ENCODE data around the gene ROR2.

ROR2 gene

DNA sequence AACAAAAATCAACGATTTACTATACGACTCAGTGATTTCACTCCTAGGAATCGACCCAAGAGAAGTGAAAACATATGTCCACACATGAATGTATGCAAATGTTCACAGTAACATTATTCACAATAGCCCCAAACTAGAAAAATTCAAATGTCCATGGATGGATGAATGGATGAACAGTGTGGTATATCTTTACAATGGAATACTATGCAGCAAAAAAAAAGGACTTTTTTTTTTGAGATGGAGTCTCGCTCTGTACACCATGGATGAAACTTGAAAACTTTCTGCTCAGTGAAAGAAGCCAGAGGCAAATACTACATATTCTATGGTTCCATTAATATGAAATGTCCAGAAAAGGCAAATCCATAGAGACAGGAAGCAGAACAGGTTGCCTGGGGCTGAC, 233.8 kb downstream of the ROR2 start:
- no peak for DNase-seq (ENCODE audit: low read depth)

- DNase-seq (ENCODE audit: low read depth) = no peak
Measured at GRCh38 chr9:91714874-91715615, 235.0 kb downstream of the ROR2 start.

- peak; percentile 33 for DNase-seq (ENCODE audit: low read depth)
Measured at GRCh38 chr9:91714020-91714806, 235.8 kb downstream of the ROR2 start.

DNA sequence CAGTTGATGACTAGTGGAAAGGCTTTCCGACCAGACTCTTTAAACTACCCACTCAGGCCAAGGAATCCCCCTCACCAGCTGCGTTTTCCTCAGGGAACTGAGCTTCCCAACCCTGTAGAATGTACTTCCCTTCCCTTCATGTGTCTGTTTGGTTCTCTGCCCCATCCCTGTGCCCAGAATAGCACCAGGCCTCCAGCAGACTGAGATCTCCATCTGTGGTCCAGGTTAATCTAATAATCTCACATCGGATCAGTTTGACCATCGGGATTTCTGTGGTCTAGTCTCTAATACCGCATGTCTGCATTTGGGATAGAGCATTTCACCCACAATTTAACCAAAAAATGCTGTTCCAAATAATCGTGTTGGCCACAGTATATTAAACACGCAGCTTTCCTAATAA, 237.2 kb downstream of the ROR2 start:
- no peak for DNase-seq (ENCODE audit: low read depth)

DNA sequence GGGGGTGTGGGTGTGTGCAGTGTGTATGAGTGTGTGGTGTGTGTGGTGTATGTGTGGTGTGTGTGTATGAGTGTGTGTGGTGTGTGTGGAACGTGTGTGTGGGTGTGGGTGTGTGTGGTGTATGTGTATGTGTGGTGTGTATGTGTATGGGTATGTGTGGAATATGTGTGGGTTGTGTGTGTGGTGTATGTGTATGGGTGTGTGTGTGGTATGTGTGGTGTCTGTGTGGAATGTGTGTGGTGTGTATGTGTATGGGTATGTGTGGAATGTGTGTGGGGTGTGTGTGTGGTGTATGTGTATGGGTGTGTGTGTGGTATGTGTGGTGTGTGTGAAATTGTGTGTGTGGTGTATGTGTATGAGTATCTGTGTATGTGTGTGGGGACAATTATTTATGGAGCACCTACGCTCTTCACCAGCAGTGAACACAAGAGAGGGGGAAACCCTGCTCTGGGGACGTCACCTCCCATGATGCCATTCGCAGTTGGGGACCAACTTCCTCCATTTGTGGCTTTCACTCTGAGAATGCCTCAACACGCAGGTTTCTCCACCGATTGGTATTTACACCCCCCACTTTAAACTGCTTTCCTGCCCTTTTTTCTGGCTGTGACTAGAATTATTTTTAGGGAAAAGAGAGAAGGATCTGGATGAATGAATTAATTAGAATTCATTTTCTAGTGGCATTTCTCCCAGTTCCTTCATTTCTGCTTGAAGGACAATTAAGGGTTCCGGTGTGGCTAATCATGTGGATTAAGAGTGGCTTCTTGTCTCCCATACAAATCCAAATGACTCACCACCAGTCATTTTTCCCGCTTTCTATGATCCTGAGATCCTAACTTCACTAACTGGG, 238.1 kb downstream of the ROR2 start:
- DNase-seq (ENCODE audit: low read depth) = peak; percentile 17

DNA sequence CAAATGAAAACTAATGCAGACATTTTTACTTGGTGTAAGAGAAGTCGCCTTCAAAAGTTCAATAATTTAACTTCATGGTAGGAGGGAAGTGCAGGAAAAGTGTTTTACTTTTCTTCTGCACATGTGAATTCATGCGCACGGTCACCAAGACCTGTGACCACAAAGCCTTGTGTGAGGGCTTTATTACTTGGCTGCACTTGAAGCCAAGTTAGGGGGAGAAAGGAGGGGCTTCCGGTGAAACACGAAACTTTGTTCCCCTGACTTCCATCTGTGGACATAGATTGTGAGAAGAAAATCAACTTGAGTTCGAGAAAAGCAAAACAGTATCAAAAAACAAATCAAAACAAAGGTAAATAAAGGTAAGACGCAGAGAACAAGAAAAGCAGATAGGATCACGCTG, 239.9 kb downstream of the ROR2 start:
- DNase-seq (ENCODE audit: low read depth) = no peak

DNA sequence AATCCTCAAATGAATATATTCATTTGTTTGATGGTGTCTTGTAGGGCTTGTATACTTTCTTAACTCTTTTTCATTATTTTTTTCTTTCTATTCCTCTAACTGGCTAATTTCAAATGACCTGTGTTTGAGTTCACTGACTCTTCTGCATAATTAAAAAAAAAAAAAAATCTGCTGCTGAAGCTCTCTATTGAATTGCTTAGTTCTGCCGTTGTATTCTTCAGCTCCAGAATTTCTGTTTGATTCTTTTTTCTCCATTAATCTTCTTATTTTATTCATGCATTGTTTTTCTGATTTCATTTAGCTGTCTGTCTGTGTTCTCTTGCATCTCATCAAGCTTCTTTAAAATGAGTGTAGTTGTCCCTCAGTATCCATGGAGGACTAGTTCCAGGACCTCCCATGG, 244.6 kb downstream of the ROR2 start:
- DNase-seq (ENCODE audit: low read depth) = no peak

GRCh38 chr9:91700475-91700874, 249.6 kb downstream of the ROR2 start:
- DNase-seq (ENCODE audit: low read depth) = no peak

GRCh38 chr9:91698266-91698665, 251.8 kb downstream of the ROR2 start:
- DNase-seq (ENCODE audit: low read depth) = no peak

DNA sequence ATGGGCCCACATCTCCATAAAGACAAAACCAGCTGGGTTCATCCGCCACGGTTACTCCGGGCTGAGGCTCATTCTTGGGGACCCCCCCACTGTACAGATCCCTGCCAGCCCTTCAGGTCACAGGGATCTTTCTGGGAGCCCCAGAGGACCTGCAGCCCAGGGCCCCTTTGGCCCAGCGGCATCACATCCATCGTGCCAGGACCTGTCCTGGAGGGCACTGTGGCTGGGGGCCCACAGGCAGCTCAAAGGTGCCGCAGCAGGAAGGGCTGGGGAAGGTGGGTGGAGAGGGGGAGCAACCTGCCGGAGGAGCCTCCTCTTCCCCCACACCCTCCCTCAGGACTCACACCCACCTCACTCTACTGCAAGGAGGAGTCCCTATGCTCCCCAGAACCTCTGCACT, 252.8 kb downstream of the ROR2 start:
- no peak for DNase-seq (ENCODE audit: low read depth)

GRCh38 chr9:91694081-91694870, 255.8 kb downstream of the ROR2 start:
- DNase-seq (ENCODE audit: low read depth) = no peak

DNA sequence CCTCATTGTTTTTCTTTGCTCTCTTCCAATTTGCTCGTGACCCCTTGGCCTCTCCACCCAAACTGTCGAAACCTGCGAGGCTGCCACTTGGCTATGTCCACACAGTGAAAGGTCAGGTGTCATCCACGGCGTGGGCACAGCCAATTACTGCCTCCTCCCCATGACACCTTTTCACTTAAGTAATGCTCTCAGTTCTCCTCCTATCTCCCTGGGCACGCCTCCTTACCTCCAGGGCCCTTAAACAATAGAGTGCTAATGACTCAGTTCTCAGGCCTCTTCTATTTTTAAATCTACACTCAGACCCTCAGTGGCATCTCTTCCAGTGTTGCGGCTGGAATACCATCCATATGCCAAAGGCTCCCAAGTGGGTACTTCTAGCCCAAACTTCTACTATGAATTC, 256.8 kb downstream of the ROR2 start:
- DNase-seq (ENCODE audit: low read depth) = no peak

DNA sequence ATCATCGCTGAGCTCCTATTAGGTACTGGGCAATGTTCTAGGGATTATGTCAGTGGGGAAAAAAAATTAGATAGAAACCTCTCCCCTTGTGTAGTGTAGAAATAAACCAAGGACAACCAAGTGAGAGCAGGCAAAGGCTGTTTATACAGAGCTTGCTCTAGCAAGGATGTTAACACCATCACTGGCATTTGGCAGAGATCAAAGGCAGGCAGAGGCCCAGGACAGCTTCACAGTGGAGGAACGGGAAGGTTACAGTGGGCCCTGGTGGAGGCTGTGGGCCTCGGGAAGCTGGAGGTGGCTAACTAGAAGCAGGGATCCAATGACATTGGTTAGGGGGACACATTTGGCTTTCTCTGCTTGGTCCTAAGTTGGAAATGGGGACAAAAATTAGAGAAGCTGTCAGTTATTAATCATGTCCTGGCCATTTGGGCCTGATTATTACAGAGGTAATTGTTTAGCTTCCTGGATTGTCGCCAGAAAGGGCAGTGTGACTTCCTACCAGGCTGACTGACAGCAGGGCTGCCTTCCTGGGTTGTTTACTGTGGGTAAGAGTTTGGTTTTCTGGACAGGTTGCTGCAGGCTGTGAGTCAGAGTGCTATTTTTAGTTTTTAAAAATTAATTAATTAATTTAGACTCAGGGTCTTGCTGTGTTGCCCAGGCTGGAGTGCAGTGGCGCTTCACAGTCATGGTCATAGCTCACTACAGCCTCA, 259.3 kb downstream of the ROR2 start:
- no peak for DNase-seq (ENCODE audit: low read depth)

GRCh38 chr9:91689006-91689405, 261.0 kb downstream of the ROR2 start:
- DNase-seq (ENCODE audit: low read depth) = no peak

DNA sequence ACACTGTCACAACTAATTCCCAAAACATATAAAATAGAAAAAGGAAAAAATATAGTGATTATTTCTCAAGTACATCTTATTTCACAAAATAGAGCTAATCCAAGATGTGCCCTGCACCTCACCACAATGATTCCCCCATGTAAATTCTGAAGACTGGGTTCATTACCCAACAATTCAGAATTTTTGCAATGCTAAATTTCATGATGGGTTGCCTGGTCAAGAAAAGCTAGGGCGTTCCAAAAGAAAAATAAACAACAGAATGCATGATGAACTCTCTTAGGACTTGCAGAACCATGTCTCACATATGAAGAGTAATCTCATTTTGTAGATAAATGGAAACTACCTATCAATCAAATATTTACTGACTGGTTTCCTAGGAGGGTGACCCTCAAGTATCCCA, 266.8 kb downstream of the ROR2 start:
- DNase-seq (ENCODE audit: low read depth) = no peak

- peak; percentile 54 for DNase-seq (ENCODE audit: low read depth)
Measured at GRCh38 chr9:91682806-91683205, 267.2 kb downstream of the ROR2 start.

DNA sequence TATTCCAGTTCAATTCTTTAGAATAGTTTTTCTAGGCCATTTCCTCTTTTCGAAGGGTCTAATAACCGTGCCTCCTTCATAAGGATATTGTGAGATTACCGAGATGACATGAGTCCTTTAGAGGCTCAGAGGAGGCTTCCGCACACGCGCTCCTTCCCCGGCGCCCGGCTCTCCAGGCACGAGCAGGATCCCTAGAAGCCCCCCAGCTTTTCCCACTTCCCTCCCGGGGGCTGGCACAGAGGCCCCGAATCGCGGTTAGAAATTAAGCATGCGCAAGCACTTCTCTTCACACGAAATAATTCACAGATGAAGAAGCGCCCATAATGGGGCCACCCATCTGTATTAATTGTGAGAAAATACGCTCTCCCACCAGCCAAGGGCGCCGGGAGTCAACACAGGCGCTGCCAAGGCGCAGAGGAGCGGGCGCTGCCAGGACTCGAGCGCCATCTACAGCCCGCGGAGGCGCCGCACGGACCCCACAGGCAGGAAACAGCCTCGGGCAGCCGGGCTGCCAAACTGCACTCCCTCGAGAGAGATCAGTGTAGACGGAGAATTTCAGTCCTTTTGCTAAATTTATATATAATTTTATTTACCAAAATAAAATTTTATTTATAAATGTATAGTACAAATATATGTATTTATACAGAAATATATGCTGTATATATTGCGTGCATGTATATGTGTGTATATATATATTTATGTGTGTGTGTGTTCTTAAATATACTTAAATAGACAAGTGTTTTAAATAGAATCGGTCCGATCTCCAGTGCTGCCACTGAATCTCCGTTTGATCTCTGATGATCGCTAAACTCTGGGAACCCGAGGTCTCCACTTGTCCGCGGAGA, 268.3 kb downstream of the ROR2 start:
- peak; percentile 43 for DNase-seq (ENCODE audit: low read depth)

DNA sequence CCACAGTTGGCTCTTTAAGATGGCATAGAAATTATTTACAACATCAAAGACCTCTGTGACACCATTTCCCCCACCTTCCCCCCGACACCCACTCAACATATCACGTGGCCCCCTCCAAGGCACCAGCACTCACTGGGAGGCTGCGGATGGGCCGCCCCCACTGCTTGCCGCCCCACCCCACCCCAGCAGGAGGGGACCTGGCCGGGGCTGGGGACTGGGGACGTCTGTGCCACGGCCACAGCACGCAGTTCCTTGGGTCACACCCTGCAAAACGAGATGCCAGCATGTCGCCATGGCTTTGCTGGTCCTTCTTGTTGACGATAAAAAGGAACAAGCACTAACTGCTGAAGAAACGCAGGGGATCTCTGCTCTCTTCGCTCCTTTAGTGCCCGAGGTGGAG, 269.0 kb downstream of the ROR2 start:
- DNase-seq (ENCODE audit: low read depth) = no peak

DNA sequence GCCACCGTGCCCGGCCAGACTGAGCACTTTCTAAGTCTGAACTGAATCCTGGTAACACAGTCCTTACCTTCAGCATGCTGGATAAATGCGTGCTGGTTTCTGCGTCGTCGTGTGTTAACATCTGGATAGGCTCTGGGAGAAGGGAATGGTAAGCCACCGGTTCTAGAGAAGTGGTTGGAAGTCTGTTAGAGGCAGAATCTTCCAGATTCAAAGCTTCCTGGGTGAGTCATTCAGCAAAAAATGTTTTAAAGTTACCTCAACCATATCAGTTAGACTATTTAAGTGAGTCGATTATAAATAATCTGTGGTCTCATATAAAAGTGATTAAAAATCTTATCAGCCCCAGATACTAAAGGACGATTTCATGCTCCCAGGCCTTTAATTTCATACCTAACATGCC, 269.9 kb downstream of the ROR2 start:
- DNase-seq (ENCODE audit: low read depth) = peak; percentile 10
